Brain microvascular endothelial cell (primary cell): ENCODE results near the gene RANBP1.

Source experiments
- DNase-seq: peaks from one replicate; pipeline ENCODE4 v3.0.0-alpha.2; 2020
- H3K27ac ChIP-seq: fragments of 250-450 bp; sonication (Bioruptor Pico); 2 replicates; pipeline ENCODE4 v1.5.1; 2020; ENCODE audit warnings: mild to moderate bottlenecking, moderate library complexity
- H3K27me3 ChIP-seq: fragments of 250-450 bp; sonication (Bioruptor Pico); replicated peaks from 2 replicates; pipeline ENCODE4 v1.5.1; 2020; ENCODE audit warnings: mild to moderate bottlenecking
- H3K36me3 ChIP-seq: fragments of 250-450 bp; sonication (Bioruptor Pico); replicated peaks from 2 replicates; pipeline ENCODE4 v1.5.1; 2020; ENCODE audit warnings: mild to moderate bottlenecking
- H3K4me3 ChIP-seq: 2 replicates; pipeline ENCODE4 v1.5.1; 2011; ENCODE audit warnings: low read depth, mild to moderate bottlenecking, control low read depth, low read length, moderate library complexity
- in situ Hi-C: cut with HindIII; loops from 2 replicates; pipeline ENCODE4 v1.10.0; 2017; ENCODE audit warnings: low sequenced_read_pairs, low pct_ligation_motif_present
- TF ChIP-seq, protein P1 (sequence below): IDR thresholded peaks from 2 replicates; pipeline ENCODE4 v1.5.1; 2011; ENCODE audit warnings: low read depth, mild to moderate bottlenecking, moderate library complexity, low read length, control low read depth, inconsistent platforms; ENCODE audit errors: missing control alignments

Gene RANBP1

DNA sequence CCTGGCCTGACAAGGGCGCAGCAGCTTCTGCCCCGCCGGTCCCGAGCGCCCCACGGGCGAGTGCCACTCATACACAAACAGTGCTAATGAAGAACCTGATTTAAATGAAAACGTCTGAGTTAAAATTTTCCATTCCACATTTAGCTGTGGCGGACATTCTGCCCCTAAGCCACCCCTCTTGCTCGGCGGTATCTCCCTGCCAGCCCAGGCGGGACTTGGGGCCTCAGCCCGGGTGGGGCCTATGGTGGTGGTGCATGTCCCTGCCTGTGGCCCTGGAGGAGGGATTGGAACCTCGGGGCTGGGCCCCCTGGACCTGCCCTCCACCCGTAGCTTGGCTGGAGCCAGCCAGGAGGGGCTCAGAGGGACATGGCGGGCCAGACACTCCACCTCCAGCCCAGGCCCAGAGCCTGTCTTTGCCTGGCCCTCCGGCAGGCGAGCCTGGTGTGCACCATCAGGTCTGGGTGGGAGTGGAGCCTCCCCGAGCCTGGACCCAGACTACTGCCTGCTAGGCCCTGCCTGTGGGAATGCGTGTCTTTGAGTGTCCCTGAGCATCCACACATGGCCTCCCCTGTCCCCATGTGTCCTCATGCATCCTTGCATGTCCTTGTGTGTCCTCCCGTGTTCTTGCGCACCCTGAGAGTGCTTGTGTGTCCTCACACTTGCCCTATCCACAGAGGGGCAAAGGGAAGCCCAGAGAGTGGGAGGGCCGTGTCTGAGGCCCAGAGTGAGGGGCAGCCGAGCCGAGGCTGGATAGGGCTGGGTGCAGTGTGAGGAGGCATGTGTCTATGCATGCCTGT is 20.1 kb downstream of the RANBP1 start:
- Histone ChIP-seq H3K27ac (no peak overlapping the region), H3K27me3 (no peaks in the 10 kb centered on the region), H3K4me3 (no peak overlapping the region), H3K36me3 (peaks cover 14% of the 10 kb centered on the region)
- in situ Hi-C loops: no loop called here
- TF ChIP-seq, protein P1, sequence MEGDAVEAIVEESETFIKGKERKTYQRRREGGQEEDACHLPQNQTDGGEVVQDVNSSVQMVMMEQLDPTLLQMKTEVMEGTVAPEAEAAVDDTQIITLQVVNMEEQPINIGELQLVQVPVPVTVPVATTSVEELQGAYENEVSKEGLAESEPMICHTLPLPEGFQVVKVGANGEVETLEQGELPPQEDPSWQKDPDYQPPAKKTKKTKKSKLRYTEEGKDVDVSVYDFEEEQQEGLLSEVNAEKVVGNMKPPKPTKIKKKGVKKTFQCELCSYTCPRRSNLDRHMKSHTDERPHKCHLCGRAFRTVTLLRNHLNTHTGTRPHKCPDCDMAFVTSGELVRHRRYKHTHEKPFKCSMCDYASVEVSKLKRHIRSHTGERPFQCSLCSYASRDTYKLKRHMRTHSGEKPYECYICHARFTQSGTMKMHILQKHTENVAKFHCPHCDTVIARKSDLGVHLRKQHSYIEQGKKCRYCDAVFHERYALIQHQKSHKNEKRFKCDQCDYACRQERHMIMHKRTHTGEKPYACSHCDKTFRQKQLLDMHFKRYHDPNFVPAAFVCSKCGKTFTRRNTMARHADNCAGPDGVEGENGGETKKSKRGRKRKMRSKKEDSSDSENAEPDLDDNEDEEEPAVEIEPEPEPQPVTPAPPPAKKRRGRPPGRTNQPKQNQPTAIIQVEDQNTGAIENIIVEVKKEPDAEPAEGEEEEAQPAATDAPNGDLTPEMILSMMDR: no peak
- no peak for DNase-seq

DNA sequence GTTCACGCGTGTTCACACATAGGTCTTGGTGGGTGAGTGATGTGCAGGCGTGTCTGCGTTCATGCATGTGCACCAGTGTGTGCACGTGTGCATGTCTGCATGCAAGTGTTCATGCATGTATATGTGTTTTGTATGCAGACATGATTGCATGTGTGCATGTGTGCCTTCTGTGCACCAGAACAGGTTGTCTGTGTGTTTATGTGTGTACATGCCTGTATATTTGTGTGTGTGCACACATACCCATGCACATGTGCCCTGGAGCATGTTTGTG is 20.6 kb downstream of the RANBP1 start:
- Histone ChIP-seq H3K27me3 (no peaks in the 10 kb centered on the region), H3K36me3 (peaks cover 14% of the 10 kb centered on the region), H3K4me3 (no peak overlapping the region), H3K27ac (no peak overlapping the region)
- DNase-seq: no peak
- TF ChIP-seq, protein P1: no peak
- in situ Hi-C loops: no loop called here

DNA sequence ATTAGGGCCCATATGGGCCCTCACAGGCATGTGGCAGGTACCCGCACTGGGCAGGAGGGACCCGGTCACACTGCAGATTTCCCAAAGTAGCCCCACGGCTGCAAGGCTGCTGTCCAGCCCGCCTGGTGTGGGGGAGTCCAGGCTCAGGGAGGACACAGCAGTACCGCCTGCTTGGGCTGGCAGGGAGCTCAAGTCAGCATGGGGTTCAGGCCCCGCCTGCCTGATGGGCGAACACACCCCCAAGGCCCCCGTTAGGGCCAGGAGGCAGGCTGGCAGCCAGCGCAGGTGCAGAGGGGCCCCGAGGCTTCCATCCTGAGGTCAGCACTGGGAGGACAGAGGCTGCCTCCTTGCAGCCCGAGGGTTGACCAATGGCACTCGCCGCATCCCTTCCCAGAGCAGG is 21.2 kb downstream of the RANBP1 start:
- Histone ChIP-seq H3K27me3 (no peaks in the 10 kb centered on the region), H3K27ac (no peak overlapping the region), H3K4me3 (no peak overlapping the region), H3K36me3 (peaks cover 14% of the 10 kb centered on the region)
- TF ChIP-seq, protein P1: no peak
- no peak for DNase-seq
- in situ Hi-C loops: no loop called here

DNA sequence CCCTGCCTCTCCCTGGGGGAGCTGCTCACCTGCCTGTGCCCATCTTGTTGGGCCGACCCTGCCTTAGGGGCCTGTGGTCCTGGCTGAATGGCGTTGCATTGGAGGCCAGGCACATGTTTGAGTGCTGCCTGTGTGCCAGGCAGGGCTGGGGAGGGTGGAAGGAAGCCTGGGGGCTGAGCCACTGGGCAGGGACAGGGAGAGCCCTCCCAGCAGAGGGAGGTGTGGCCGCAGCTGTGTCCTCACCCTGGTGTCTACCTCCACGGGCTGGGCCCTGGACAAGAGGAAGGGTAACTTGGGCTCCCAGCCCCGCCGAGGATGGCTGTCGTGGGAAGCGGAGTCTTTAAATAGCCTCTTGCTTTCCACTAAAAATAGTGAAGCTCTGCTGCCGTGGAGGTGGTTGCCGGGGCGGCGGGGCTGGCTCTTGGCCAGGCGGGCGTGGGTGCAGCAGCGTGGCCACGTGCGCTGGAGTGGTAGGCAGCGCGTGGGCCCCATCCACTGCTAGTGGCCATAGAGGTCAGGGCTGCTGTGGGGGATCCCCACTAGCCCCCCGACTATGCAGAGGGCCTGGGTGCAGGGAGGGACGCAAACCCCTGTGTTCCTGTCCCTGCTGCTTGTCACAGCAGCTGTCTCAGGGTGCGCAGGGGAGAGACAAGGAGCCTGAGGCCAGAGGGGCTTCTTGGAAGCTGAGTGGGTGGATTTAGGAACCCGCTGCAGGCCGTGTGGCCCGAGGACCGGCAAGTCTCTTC is 21.9 kb downstream of the RANBP1 start:
- Histone ChIP-seq H3K27me3 (no peaks in the 10 kb centered on the region), H3K4me3 (no peak overlapping the region), H3K36me3 (peaks cover 15% of the 10 kb centered on the region), H3K27ac (no peak overlapping the region)
- TF ChIP-seq, protein P1: no peak
- DNase-seq: no peak
- in situ Hi-C loops: no loop called here

DNA sequence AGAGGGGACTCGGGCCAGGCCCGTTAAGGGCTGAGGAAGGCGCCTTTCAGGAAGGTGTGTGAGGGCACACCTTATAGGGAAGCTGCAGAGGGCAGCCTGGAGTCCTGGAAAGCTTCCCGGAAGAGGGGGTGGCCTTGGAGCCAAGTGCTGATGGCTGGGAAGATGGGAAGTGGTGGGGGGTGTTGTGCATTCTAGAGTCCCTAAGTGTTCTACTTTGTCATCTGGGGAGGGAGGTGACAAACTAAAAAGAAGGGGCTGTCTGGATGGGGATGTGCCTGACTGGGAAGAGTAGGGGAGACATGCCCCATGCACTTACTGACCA is 22.5 kb downstream of the RANBP1 start:
- Histone ChIP-seq H3K27me3 (no peaks in the 10 kb centered on the region), H3K27ac (no peak overlapping the region), H3K4me3 (no peak overlapping the region), H3K36me3 (peaks cover 20% of the 10 kb centered on the region)
- DNase-seq: no peak
- TF ChIP-seq, protein P1: no peak
- in situ Hi-C loops: no loop called here
